Peyer's patch (tissue), 4 donors: ENCODE measurements around the gene GGTLC2. TPM values are rescaled to one million over a fixed set of nuclear protein-coding genes. Genes with fewer than 3 reads are reported as not detected.
"Not testable (repeated sequence)": the region's sequence is repeated elsewhere in the genome, so short reads cannot be mapped to it uniquely, and the experiment has no call there.

Source experiments
- DNase-seq, 3 donors: peaks; one replicate each; pipeline ENCODE4 v3.0.0-alpha.2; 2017 to 2019
- H3K27ac ChIP-seq, 4 donors: fragments of 200-600 bp; sonication (generic); one replicate each; pipeline ENCODE4 v1.5.1; 2016 to 2019
- H3K27me3 ChIP-seq, 2 donors: fragments of 200-600 bp; sonication (generic); one replicate each; pipeline ENCODE4 v1.5.1; 2019
- H3K36me3 ChIP-seq, 3 donors: fragments of 200-600 bp; sonication (generic); one replicate each; pipeline ENCODE4 v1.5.1; 2016 to 2019
- H3K4me1 ChIP-seq, 4 donors: fragments of 200-600 bp; sonication (generic); one replicate each; pipeline ENCODE4 v1.5.1; 2016 to 2019
- H3K4me3 ChIP-seq, 4 donors: fragments of 200-600 bp; sonication (generic); 1 replicate in 3 of 4; 2 replicates in 1 of 4; pipeline ENCODE4 v1.5.1; 2016 to 2019; ENCODE audit warnings: mild to moderate bottlenecking in 1 of 4
- H3K9me3 ChIP-seq, 4 donors: fragments of 200-600 bp; sonication (generic); one replicate each; pipeline ENCODE4 v1.5.1; 2016 to 2019; ENCODE audit warnings: mild to moderate bottlenecking in 1 of 4
- CTCF ChIP-seq, 6 experiments: fragments of 450-650 bp in 4 of 6; fragments of 200-600 bp in 2 of 6; sonication (generic) in 1 of 6; IDR thresholded peaks; one replicate each; pipeline ENCODE4 v1.5.1; 2017 to 2019; ENCODE audit warnings: antibody characterized with exemption in 6 of 6, mild to moderate bottlenecking in 3 of 6, moderate library complexity in 1 of 6
- POLR2A ChIP-seq, 2 donors: fragments of 450-650 bp; IDR thresholded peaks; one replicate each; pipeline ENCODE4 v1.5.1; 2017; ENCODE audit warnings: antibody characterized with exemption in 2 of 2, mild to moderate bottlenecking in 2 of 2, moderate library complexity in 2 of 2
- total RNA-seq, 4 donors: library from RNA; depleted of rRNA; stranded (reverse); fragments of >200 nt; gene quantifications; one replicate each; pipeline ENCODE4 v1.1.0, GENCODE V29; 2016

Gene GGTLC2
- total RNA-seq, 4 donors from 2014 or later: not detected

GRCh38 chr22:22616636-22617035 lies 27.8 kb upstream of the GGTLC2 start:
- TF ChIP-seq POLR2A (IDR thresholded peaks at IDR 0.05) (no peak), CTCF (IDR thresholded peaks at IDR 0.05) (no peak)
- no peak for DNase-seq

GRCh38 chr22:22618448-22618847 lies 26.0 kb upstream of the GGTLC2 start:
- Histone ChIP-seq H3K27me3 (no peaks in the 10 kb centered on the region), H3K4me1 (no peaks in the 10 kb centered on the region), H3K36me3 (no peaks in the 10 kb centered on the region), H3K27ac (no peak overlapping the region), H3K9me3 (no peaks in the 10 kb centered on the region), H3K4me3 (no peak overlapping the region)
- no peak for TF ChIP-seq POLR2A (IDR thresholded peaks at IDR 0.05)
- no peak for TF ChIP-seq CTCF (IDR thresholded peaks at IDR 0.05)
- no peak for DNase-seq

More at GRCh38 chr22:22616636-22617035, 27.8 kb upstream of the GGTLC2 start:
- no peaks in the 10 kb centered on the region for H3K27me3 ChIP-seq
- H3K36me3 ChIP-seq: no peaks in the 10 kb centered on the region
- no peak overlapping the region for H3K27ac ChIP-seq
- H3K9me3 ChIP-seq: no peaks in the 10 kb centered on the region
- H3K4me3 ChIP-seq: no peak overlapping the region
- no peaks in the 10 kb centered on the region for H3K4me1 ChIP-seq

- Histone ChIP-seq H3K9me3 (no peaks in the 10 kb centered on the region), H3K27me3 (no peaks in the 10 kb centered on the region), H3K4me3 (no peak overlapping the region), H3K4me1 (no peaks in the 10 kb centered on the region), H3K36me3 (no peaks in the 10 kb centered on the region), H3K27ac (no peak overlapping the region)
- DNase-seq: no peak
- no peak for TF ChIP-seq CTCF (IDR thresholded peaks at IDR 0.05)
- no peak for TF ChIP-seq POLR2A (IDR thresholded peaks at IDR 0.05)
These were observed 25.5 kb upstream of the GGTLC2 start for GRCh38 chr22:22618923-22619322.

- TF ChIP-seq CTCF (IDR thresholded peaks at IDR 0.05): no peak
- TF ChIP-seq POLR2A (IDR thresholded peaks at IDR 0.05): no peak
- no peaks in the 10 kb centered on the region for H3K27me3 ChIP-seq
- H3K36me3 ChIP-seq: no peaks in the 10 kb centered on the region
- no peaks in the 10 kb centered on the region for H3K4me1 ChIP-seq
- no peak overlapping the region for H3K27ac ChIP-seq
- H3K9me3 ChIP-seq: no peaks in the 10 kb centered on the region
- no peak for DNase-seq
- no peak overlapping the region for H3K4me3 ChIP-seq
These were observed 24.5 kb upstream of the GGTLC2 start for GRCh38 chr22:22619765-22620414.

- H3K27ac ChIP-seq, H3K36me3 ChIP-seq, DNase-seq, H3K27me3 ChIP-seq, H3K4me1 ChIP-seq, H3K9me3 ChIP-seq, H3K4me3 ChIP-seq: not testable (repeated sequence)
These were observed 15.6 kb upstream of the GGTLC2 start for GRCh38 chr22:22628546-22629495.

- H3K36me3 ChIP-seq, DNase-seq, H3K4me1 ChIP-seq, H3K9me3 ChIP-seq, H3K27me3 ChIP-seq, H3K27ac ChIP-seq, H3K4me3 ChIP-seq: not testable (repeated sequence)
These were observed 13.2 kb upstream of the GGTLC2 start for GRCh38 chr22:22631223-22631652.

- H3K27ac ChIP-seq, H3K36me3 ChIP-seq, DNase-seq, H3K9me3 ChIP-seq, H3K4me3 ChIP-seq, H3K4me1 ChIP-seq, H3K27me3 ChIP-seq: not testable (repeated sequence)
These were observed 12.2 kb upstream of the GGTLC2 start for GRCh38 chr22:22632226-22632625.

- H3K27ac ChIP-seq, H3K4me1 ChIP-seq, H3K27me3 ChIP-seq, H3K4me3 ChIP-seq, H3K36me3 ChIP-seq, DNase-seq, H3K9me3 ChIP-seq: not testable (repeated sequence)
These were observed 10.9 kb upstream of the GGTLC2 start for GRCh38 chr22:22633533-22633932.
